ENCODE results near the gene TRHDE.

DNA sequence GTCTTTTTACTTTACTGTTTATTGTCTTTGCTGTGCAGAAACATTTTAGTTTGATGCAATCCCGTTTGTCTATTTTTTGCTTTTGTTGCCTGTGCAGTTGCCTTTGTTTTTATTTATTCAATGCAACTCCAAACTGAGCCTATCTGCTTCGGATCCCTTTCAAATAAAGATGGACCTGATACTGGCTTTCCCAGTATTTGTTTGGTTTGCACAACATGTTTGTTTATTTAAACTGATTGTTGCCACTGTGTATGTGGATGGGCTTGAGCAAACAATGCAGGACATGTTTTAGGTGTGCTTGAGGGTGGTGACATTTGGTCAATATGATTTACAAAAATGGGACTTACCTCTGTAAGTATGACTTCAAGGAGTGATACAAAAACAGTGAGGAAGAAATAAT lies 6.7 kb downstream of the TRHDE start:
- TF ChIP-seq GATA3 (IDR thresholded peaks at IDR 0.05; ENCODE audit: low read depth, low read length) (no peak), GATA2 (IDR thresholded peaks at IDR 0.05; ENCODE audit: low read depth, low read length) (no peak)
